ENCODE data around the gene NLRX1.

DNA sequence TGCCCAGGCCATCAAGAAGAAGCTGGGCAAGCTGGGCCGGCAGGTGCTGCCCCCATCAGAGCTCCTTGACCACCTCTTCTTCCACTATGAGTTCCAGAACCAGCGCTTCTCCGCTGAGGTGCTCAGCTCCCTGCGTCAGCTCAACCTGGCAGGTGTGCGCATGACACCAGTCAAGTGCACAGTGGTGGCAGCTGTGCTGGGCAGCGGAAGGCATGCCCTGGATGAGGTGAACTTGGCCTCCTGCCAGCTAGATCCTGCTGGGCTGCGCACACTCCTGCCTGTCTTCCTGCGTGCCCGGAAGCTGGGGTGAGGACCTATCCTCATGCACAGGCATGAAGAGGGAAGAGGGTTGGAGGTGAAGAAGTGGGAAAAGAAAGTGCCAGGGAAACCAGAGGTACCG, 11.5 kb downstream of the NLRX1 start:
- no peak for TF ChIP-seq EZH2 (IDR thresholded peaks at IDR 0.05; ENCODE audit: insufficient read depth, poor library complexity, severe bottlenecking)
- no peak for TF ChIP-seq EZH2phosphoT487 (IDR thresholded peaks at IDR 0.05; ENCODE audit: insufficient read depth, low read depth)
